Measurements from ENCODE around the gene LRRC1. TPM values are rescaled to one million over a fixed set of nuclear protein-coding genes. Genes with fewer than 3 reads are reported as not detected.

LRRC1 gene
- total RNA-seq, 1 donor from 2014 or later = 4.5 TPM

DNA sequence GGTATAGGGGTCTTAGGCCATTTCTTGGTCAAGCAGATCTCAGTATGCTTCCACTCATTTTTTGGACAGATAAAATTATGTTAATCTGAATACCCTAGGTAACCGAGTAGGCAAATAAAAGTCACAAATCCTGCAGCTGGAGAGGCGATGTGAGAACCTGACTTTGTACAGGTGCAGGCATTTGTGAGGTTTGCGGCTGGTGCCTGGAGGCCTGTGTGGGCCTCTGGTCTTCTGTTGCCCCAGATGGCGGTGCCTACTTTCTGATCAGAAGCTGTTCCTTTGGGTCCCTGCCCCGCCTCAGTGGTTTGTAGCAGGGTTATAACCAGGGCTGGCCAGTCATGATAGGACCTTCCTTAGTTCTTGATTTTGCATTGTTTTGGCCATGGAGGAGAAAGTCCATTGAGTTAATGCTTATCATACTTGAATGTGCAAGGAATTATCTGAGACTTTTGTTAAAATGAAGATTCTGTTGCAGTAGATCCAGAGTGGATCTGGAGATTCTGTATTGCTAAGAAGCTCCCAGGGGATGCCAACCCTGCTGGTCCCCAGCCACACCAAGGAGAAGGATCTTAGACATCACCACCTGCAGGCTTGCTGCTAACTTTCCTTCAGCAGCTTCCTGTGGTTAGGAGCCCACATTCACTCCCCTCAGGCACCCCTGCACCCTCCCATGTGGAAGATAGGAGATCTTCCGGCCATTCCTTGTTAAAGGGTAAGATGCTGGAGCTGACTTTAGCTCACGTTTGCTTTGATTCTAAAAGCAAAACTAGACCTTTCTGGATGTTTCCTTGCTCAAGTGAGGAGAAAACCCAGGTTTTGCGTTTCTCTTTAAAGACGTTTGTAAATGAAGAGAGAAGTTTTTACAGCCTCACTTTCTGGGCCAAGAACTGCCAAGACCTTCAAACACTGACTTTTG is 50.7 kb downstream of the LRRC1 start:
- intact Hi-C loops (cut with micrococcal nuclease) = no loop called here

DNA sequence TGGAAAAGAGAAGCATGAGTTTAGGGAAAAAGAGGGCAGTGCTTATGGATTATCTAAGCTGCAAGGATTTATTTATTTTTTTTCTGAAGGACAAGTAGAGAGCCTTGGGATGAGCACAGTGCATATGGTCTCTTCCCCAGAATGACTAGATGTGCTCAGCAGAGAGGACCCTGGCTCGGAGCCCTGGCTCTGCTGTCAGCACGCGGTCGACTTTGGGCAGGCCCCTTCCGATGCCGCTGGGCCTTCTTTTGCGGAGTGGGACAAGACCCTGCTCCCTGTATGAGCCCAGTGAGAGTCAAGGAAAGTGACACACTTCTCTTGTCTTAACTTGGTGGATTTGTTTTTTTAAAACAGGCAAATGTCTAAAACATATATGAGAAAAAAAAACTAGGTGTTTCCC is 51.4 kb downstream of the LRRC1 start:
- intact Hi-C loops (cut with micrococcal nuclease) = no loop called here

DNA sequence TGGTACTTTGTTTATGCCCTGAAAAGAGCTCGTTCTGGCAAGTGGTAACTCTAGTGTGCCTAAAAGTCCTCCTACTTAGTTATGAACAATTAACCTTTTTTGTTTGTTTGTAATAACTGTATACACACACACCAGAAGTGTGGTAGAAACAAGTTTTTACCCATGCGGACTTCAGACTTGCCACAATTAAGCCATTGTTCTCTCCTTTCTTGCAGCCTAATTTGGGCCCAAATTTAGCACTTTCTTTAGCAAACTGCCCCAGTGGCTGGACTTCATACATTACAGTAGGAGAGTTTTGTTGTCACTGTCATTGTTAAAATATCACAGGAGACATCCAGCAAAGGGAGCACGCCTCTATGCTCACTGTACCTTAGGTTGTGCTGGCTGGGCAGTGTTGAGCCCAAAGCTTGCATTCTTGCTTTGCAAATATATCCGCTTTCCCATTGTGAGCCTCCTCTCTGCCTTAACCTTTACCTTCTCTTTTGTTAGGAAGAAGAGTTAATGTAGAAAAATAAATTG is 53.0 kb downstream of the LRRC1 start:
- intact Hi-C loops (cut with micrococcal nuclease) = no loop called here

DNA sequence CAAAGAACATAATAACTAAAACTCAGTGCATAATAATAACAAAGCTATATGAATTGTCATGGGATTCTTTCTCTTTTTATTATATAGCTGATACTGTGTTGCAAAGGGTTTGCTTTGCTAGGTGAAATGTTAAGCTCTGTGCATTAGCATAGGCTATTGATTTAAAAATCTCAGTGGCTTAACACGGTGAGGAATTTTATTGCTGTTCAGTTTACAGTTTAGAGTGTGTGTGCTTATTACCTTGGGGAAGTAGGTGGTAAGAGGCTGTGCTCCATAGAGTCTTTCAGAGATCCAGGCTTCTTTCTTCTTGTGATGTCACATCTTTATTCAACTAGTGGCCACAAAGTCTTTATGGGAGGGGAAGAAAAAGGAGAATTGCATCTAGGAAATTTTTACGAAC is 55.7 kb downstream of the LRRC1 start:
- intact Hi-C loops (cut with micrococcal nuclease) = no loop called here

DNA sequence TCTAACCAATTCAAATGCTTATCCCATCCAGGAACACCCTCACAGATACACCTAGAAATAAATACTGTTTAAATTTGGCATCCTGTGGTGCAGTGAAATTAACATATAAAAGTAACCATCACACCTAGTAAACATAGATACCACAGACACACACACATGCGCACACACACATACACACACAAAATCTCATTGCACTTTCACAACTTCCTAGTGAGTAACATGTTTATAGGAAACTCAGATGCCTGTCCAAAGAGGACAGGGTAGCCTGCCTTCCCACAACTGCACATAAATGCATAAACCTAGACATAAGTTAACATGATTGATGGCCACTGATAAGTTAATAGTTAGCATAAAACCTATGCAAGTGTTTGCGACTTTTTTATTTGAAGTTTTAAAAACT is 56.8 kb downstream of the LRRC1 start:
- intact Hi-C loops (cut with micrococcal nuclease) = no loop called here

DNA sequence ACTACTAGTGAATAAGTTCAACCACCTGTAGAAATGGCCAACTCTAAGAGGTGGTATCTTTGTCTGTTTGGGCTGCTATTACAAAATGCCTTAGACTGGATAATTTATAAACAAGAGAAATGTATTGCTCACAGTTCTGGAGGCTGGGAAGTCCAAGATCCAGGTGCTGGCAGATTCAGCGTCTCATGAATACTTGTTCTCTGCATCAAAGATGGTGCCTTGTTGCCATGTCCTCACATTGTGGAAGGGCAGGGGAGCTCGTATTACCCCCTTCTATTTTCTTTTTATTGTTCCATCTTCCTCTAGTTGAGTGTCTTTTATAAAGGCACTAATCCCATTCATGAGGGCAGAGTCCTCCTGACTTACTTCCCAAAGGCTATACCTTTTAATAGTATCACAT is 58.0 kb downstream of the LRRC1 start:
- intact Hi-C loops (cut with micrococcal nuclease) = no loop called here

DNA sequence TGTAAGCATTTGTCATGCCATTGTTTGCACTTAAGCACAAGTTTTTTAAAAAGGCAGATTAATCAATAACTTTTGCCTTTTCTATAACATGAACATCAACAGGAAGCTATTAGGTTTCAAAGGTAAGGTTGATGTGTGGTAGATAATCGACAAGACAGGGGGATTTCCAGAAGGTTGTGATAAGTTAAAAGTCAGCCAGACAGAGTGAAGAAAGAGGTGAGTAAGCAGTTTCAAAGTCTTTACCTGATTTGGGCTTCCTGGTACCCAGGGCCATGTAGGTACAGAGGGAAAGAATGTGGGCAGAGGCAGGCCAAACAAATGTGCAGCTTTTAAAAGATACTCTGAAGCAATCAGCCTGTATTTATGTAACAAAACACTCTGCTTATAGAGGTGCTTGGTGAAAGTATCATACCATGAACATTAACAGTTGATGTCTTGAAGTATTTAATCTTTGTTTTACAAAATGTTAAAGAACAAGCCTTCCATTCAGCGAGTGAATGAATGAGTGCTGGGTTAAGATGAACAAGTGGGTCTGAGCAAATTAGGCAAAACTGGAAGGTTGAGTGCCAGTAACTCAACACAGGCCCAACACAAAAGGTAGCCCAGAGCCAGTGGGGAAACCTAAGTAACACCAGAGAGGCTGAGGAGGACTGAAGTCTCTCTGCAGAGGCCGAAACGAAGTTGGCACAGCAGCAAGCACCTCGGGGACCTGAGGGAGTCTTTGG is 60.2 kb downstream of the LRRC1 start:
- intact Hi-C loops (cut with micrococcal nuclease) = no loop called here

DNA sequence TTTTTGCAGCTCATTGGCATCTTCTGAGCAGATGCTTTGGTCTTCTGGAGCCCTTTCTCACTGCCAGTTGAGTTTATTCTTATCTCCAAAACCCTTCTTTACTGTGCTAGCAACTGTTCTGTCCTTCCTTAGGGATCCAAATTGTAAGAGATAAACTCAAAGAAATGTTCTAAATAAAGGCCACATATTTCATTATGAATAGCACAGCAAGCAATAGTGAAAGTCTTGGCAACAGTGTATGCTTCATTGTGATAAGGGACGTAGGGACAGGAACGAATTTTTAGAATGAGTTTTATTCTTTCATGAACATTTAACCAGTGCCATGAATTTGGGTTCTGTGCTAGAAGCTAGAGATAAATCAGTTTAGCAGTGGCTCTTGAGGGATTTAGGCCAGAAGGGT is 61.1 kb downstream of the LRRC1 start:
- intact Hi-C loops (cut with micrococcal nuclease) = no loop called here

DNA sequence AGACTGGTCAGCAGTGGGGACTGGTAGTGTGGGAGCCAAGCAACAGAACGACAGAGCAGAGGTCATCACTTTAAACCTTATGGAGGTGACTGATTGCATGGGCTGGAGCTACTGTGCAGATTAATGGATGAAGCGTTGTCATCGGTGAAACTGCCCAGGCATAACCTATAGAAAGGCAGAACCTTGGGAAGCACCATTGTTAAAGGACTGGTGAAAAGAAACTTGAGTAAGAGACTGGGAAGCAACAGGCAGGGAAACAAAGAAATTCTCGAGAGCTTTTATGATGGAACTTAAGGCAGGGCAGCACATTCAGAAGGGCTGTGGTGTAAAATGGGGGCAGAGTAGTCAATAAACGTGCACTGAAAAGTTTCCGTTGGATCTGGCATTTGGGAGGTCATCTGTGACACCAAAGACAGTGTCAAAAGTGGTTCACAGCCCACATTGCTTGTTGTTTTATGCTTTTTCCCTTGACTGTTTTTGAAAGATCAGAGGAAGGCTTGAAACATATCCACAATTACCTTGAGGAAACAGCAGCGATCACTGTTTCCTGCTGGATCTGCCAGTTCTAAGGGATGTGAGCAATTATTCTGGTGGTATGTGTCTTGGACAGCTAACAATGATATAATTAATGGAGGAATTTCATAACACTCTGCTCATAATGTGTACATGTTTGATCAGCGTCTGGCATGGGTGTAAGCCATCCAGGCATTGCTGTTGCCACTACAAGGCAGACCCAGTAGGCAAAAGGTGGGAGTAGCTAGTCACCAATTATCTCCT is 62.7 kb downstream of the LRRC1 start:
- intact Hi-C loops (cut with micrococcal nuclease) = no loop called here

DNA sequence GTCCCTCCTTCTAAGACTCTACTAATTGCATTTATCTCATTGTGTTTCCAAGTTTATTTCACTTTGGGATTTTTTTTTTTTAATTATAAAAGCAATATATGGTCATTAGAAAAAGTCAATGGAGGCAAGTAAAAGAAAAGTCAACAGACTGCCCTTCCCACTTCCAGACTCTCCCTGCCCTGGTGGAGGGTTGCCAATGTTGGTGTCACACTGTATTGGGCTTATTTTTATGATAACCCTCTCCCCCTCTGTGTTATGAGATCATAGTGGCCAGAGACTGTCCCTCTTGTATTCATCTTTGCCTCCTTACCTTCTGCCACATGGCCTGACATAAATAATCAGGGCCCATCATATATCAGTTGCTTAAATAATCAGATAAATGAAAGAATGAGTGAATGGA is 63.4 kb downstream of the LRRC1 start:
- intact Hi-C loops (cut with micrococcal nuclease) = no loop called here

DNA sequence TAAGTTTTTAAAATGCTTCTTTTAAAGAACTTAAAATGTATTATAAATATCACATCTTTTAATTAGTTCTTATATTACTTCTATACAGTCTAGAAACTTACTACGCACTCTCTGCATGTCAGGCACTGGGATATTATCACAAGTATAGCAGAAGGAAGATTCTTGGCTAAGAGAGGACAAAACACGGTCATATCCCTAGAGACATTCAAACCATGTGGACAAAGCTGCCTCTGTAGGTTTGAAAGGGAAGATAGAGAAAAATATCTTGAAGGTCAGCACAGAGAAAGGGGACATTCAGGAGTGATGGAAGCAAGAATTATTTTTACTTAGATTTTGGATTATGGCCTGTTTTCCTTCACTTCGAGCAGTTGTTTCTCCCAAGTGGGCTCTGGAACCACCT is 64.1 kb downstream of the LRRC1 start:
- intact Hi-C loops (cut with micrococcal nuclease) = no loop called here

DNA sequence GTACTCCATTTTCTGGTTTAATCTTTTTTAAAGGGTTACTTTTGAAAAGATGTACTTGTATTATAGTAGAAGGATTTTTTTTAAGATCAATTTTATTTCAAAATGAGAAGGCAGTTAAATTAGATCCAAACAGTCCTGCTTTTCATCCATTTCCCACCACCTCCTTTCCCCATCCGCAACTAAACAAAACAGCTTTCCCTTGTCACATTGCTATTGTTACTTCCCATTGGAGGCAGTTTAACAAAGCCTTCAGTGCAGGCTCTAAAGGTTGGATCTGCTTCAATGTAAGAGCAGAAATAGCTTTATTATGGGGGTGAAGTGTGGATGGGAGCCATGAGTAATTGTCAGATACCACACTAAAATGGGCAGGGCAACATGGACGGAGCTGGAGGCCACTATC is 65.7 kb downstream of the LRRC1 start:
- intact Hi-C loops (cut with micrococcal nuclease) = no loop called here

DNA sequence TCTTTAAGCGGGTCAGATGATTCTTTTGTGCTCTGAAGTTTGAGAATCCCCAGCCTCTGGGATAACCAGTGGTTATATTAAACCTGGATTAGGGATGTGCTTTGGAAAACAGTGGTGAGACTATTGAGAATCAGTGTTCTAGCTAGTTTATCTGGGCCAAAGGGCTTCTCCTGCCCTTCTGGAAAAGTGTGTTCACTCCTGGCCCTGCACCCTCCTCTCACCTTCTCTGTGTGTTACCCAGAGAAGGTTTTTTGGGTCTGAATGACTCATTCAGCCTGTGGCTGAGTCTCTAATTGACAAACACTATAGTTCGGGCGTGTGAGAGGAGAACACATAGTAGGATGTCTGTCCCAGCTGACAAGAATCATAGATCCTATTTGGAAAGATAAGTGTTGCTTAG is 66.7 kb downstream of the LRRC1 start:
- intact Hi-C loops (cut with micrococcal nuclease) = no loop called here

DNA sequence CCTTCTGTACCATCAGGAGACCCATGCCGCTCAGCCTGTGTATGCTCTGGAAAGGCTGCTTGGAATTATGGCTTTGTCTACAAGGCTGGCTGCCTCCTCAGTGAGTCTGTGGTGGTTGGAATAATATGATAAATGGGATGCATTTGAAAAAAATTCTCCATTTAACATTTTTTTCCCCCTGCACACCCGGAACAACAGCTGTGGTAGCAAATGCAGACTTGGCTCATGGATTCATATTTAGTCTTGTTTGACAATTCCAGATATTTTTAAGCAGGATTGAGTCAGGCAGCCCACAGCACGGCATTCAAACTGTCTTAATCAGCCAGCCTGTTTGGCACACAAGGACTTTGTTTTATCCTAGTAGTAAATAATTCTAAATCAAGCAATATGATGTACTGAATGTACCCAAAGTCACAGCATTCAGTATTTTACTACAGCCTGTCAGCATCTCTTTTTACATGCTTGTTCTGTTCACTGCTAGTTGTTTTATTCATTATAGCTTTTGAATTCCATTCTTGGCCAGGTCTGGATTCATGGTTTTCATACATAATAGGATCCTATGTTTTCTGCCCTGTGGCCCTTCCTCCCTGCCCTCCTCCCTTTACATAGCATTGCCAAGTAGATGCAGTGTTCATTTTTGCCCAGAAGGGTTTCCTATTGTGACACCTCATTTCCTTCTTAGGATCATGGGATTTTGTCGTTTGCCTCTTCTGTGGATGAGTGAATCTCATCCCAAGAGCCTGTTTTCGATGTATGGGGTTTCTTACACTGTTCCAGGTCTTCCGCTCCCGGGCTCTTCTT is 68.1 kb downstream of the LRRC1 start:
- intact Hi-C loops (cut with micrococcal nuclease) = no loop called here

DNA sequence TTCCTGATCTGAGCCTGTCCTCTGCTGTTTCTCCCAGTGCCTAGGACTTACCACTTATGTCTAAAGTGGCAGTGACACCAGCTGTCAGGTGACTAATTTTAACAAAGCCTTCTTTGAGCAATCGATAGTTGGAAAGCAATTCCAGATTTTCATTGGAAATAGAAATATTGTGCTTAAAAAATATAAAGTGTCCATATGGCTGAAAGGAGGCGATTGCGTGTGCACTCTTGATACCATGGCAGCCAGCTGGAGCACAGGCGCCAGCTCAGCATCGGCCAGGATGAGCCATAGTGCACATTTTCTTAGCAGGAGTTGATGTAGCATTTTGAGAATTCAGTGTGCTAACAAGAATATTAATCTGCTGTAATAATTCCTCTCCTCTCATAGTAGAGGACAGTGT is 70.0 kb downstream of the LRRC1 start:
- intact Hi-C loops (cut with micrococcal nuclease) = no loop called here

DNA sequence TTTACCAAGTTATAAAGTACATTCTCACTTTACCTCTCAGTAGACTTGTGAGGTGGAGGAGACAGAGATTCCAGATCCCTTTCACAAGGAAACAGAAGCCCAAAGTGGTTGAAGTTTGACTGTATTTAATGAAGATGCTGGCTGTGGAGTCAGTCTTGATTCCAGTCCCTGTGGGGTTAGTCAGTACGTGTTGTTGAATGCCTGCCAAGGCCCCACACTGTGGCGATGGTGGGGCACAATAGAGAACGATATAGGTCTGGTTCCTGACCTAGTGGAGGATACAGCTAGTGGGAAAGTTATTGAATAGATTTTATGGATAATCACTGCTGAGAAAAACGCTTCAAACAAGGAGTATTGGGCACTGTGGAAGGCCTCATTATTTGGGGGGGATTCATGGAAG is 71.4 kb downstream of the LRRC1 start:
- intact Hi-C loops (cut with micrococcal nuclease) = no loop called here

DNA sequence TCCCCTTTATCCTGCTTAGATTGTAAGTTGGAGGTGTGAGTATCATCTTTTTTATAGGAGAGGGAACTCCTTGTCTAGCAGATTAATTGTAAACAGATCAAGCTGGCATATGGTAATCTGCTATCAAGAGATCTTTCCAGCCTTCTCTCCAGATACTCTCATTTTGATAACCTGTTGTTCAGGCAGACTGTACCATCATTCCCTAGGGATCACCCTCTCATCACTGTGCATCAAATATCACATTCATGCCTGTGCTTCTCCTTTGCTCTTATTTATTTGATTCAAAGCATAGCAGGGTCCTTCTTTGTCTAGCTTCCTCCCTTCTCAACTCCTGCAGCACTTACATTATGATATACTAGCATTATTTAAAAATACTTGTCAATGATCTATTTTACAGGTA is 73.8 kb downstream of the LRRC1 start:
- intact Hi-C loops (cut with micrococcal nuclease) = no loop called here

DNA sequence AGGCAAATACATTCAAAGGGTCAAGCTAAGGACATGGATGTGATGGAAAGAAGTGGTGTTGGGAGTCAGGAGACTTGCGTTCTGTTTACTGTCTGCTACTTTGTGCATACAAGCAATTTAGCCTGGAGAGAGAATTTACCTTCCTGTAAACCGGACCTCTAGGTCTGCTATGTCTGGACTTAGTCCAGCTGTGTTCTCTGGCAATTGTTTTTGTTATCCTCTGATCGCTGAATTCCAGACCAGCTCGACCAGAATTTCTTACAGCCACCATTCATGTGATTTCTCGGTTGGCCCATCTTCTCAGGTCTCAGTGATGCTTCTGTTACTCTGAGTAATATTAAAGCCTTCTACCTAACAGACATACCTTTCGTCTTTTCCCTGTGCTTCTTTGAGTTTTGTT is 75.2 kb downstream of the LRRC1 start:
- intact Hi-C loops (cut with micrococcal nuclease) = no loop called here

DNA sequence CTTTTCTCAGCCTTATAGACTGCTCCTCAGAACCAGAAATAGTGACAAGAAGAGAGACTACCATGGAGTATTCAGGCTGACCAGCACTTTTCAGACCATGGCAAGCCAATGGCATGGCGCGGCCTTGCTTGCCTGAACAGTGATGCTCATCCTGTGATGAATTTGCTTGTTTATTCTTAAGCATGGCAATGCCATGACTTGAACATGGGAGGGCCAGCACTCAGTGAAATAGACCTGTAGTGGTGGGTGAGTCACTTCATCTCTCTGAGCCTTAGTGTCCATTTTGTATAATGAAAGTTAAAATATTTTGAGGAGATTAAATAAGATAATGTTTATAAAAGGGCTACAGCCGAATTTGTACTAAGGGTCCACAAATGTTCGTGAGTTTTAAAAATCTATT is 79.1 kb downstream of the LRRC1 start:
- intact Hi-C loops (cut with micrococcal nuclease) = no loop called here

DNA sequence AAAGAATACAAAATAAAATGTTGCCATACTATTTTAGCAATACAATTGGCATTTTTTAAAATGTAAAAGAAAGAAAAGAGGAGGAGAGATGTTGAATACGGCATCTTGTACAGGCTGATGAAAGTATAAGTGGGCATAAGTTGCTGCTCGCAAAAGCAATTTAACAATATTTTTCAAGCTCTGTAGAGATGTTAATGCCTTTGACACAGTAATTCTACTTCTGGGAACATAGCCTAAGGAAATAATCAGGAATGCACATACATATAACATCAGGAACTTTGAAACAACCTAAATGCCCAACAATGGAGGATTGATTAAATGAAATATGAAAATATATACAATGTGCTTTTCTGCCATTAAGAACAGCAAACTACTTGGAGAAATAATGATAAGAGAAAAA is 80.2 kb downstream of the LRRC1 start:
- intact Hi-C loops (cut with micrococcal nuclease) = no loop called here

DNA sequence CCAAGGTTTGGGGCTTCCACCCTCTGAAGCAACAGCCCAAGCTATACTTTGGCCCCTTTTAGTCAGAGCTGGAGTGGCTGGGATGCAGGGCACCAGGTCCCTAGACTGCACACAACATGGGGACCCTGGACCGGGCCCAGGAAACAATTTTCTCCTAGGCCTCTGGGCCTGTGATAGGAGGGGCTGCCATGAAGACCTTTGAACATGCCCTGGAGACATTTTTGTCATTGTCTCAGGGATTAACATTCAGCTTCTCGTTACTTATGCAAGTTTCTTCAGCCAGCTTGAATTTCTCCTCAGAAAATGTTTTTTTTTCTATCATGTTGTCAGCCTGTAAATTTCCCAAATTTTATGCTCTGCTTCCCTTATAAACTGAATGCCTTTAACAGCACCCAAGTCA is 82.3 kb downstream of the LRRC1 start:
- intact Hi-C loops (cut with micrococcal nuclease) = no loop called here
